Measurements from ENCODE around the gene MRLN.
"Not testable (repeated sequence)": the region's sequence is repeated elsewhere in the genome, so short reads cannot be mapped to it uniquely, and the experiment has no call there.

Gene MRLN

DNA sequence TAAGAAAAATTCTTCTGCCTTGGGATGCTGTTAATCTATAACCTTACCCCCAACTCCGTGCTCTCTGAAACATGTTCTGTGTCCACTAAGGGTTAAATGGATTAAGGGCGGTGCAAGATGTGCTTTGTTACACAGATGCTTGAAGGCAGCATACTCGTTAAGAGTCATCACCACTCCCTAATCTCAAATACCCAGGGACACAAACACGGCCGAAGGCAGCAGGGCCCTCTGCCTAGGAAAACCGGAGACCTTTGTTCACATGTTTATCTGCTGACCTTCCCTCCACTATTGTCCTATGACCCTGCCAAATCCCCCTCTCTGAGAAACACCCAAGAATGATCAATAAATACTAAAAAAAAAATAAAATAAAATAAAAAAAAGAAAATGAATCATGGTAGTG, 8.5 kb downstream of the MRLN start:
- DNase-seq, result not testable (repeated sequence)

DNA sequence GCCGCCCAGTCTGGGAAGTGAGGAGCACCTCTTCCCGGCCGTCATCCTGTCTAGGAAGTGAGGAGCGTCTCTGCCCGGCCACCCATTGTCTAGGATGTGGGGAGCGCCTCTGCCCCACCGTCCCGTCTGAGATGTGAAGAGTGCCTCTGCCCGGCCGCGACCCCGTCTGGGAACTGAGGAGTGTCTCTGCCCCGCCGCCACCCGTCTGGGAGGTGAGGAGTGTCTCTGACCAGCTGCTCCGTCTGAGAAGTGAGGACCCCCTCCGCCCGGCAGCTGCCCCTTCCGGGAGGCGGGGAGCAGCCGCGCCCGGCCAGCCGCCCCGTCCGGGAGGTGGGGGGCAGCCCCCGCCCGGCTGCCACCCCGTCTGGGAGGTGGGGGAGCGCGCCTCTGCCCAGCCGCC, 9.1 kb downstream of the MRLN start:
- DNase-seq, result not testable (repeated sequence)

DNA sequence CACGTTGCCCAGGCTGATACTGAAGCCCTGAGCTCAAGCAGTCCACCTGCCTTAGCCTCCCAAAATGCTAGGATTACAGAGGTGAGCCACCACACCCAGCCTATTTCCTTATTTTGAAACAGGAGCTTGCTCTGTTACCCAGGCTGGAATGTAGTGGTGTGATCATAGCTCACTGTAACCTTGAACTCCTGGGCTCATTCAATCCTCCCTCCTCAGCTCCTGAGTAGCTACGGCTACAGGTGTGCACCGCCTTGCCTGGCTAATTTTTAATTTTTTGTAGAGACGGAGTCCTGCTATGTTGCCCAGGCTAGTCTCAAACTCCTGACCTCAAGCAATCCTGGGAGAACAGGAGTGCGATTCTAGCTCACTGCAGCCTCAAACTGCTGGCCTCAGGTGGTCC, 11.7 kb downstream of the MRLN start:
- no peak for DNase-seq

DNA sequence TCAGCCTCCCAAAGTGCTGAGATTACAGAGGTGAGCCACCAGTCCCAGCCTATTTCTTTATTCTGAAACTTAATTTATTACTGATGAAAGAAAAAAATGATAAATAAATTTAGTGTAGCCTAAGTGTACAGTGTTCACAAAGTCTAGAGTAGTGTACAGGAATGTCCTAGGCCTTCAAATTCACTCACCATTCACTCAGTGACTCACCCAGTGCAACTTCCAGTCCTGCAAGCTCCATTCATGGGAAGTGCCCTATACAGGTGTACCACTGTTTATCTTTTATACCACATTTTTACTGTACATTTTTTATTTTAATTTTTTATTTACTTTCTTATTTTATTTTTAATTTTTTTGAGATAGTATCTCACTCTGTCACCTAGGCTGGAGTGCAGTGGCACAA, 12.2 kb downstream of the MRLN start:
- no peak for DNase-seq

DNA sequence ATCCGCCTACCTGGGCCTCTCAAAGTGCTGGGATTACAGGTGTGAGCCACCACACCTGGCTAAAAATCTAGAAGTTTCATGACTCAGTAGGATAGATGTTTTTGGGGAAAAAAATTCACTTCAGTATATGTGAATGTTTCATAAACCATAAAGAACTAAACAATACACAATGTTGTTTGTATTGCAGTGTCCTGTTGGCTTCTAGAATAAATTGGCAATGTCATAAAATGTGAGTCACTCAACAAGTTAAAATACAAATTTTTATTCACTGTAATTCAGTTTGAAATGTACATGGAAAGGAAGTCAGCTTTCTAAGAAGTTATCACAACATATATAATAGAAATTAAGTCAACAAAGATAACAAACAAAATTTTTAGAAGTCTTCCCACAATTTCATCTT, 16.5 kb downstream of the MRLN start:
- DNase-seq, result no peak

DNA sequence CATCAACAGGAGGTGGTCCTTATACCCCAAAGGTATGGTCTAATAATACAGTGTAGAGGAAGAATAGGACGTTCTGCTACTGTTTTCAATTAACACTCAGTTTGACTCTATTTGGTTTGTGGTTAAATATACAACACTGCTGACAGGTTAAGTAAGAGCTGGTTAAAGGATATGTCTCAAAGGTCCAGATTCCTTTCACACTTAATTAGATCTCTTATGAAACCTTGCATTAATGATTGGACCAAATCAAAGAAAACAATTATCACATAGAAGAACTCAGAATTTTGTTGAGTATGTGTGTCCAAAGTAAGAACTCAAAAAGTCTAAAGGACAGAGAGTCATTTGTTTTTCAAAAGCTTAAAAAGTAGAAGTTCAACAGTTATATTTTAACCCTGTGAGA, 18.0 kb downstream of the MRLN start:
- no peak for DNase-seq

DNA sequence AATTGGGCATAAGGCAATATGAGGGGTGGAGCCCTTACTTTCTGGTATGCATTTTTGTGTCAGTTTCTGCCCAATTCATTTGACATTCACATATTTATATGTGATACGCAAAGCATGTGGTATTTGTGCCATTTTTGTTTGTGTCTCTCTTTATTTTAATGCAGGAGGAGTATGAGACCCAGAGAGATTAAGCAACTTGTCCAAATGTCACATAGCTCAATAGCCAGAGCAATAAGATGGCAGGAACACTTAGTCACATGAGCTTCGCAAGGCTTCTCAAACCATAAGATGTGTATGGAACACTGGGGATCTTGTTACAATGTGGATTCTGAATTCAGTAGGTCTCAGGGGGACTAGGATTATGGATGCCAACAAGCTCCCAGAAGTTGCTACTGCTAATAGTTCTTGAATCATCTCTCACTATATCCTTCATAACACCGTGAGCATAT, 19.2 kb downstream of the MRLN start:
- no peak for DNase-seq

DNA sequence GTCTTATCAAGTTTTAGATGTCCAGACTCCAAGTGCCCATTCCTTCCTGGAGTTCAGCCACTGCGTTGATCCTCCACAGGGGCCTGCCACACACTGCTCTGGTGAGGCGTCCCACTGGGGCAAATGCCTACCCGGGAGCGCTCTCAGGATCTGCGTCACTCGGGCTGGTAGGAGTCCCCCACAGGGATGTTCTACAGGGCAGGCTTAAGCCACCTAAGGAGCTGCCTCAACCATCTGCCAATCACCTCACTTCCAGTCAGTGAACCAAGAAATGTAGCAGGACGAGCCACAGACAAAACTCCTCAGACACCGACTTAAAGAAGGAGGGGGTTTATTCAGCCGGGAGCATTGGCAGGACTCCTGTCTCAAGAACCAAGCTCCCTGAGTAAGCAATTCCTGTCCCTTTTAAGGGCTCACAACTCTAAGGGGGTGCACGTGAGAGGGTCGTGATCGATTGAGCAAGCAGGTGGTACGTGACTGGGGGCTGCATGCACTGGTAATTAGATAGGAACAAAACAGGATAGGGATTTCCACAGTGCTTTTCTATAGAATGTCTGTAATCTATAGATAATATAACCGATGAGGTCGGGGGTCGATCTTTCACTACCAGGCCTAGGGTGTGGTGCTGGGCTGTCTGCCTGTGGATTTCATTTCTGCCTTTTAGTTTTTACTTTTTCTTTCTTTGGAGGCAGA, 19.8 kb downstream of the MRLN start:
- DNase-seq, result not testable (repeated sequence)

DNA sequence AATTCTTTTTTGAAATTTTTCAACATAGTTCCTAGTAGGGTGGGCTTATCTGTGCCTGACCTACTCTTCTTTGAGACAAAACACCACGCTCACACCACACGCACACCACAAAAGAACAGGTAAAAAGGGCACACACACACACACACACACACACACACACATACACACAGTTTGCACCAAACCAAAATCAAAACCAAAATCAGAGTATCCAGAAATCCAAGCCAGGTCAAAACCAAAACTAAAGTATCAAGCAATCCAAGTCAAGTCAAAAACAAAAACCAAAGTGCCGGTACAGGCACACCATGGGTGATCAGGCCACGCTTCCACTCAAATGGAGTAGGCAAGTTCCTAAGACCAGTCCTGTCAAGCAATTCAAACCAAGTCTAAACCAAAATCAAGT, 20.4 kb downstream of the MRLN start:
- DNase-seq, result not testable (repeated sequence)

DNA sequence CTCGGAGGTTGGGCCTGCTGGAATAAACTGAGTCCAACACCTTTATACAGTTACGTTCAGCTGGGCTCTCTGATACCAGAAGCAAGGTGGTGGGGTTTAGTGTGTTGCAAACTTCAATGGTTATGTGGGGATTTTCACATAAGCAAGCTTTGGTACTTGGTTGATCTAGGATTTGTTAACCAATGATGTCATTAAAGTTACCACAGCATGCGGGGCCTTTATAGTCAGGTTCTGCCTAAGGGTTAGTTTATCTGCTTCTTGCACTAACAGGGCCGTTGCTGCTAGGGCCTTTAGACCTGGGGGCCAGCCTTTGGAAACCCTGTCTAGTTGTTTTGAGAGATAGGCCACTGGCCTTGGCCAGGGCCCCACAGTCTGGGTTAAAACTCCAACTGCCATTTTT, 24.1 kb downstream of the MRLN start:
- DNase-seq, result not testable (repeated sequence)

DNA sequence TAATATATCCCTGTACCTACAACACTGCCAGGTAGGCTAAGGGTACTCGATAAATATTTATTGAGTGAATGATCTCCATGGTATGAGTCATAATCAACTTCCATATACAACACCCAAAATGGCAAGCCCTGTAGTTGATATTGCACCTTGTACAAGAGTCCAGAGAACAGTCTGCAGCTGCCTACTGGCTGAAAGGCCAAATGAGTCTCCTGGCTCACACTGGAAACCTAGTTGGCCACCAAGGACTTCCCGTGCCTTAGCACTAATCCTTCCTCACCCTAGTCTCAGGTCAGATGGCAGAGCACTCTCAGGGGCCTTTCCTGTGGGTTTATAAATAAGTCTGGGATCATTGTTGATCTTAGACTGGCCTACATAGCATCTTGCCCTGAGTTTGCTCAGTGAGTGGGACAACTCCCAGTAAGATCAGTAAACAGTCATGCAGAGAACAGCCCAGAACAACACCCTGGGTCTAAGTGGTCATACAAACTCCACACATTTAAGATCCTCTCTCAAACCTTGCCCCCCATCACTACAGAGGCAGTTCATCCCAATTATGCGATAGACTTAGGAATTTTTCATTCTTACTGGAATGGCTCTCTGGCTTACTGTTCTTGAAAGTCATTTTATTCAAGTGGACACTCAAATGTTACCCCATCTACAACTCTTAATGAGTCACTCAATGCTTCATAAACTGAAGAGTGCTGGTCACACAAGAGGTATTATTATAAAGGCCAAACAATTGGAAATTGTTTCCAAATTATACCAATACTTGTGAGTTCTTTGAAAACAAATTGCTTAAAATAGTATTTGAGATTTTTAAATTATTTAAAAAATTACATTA, 28.9 kb downstream of the MRLN start:
- DNase-seq, result no peak

DNA sequence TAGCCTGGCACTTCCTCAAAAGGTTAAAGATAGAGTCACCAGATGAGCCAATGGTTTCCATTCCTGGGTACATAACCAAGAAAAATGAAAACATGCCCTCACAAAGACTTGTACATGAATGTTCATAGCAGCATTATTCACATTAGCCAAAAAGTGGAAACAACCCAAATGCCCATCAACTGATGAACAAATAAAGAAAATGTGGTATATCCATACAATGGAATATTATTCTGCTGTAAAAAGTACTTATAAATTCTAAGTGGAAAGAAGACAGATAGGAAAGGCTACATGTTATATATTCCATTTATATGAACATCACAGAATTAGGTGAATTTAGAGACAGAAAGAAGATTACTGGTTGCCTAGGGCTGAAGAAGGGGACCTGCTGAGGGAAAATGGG, 32.9 kb downstream of the MRLN start:
- DNase-seq, result no peak

DNA sequence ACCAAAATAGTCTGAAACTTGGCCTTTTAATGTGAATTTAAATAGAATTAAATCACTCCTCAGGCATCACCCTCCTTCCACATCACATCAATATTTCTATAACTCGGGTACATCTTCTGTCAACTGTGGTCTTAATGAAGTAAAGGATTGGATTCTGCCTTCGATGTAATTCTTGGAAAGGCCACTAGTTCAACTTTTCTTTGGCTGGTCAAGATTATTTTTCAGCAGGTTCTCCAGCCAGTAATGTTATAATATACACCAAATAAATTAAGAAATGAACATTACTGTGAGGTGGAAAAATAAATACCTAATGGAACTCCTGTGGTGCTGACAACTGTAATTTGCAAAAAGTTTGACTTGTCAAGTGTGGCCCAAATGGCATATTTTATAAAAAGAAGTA, 33.9 kb downstream of the MRLN start:
- DNase-seq, result no peak

DNA sequence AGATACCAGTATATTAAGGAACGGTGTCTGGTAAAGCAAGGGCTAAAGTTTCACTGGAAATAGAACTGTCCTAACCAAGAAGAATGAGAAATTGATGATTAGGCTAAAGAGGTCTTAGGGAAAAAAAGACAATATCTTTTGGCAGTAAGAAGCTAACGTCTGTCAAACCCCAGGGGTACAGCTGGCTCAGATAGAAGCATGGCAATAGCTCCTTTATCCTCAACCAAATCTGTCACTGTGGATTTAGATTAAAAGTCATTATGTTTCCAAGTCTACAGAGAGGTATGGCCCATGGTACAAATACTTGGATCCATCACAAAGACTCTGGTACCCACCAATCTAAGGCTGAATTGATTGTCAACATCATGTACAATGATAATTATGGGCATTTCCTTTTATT, 35.0 kb downstream of the MRLN start:
- no peak for DNase-seq

DNA sequence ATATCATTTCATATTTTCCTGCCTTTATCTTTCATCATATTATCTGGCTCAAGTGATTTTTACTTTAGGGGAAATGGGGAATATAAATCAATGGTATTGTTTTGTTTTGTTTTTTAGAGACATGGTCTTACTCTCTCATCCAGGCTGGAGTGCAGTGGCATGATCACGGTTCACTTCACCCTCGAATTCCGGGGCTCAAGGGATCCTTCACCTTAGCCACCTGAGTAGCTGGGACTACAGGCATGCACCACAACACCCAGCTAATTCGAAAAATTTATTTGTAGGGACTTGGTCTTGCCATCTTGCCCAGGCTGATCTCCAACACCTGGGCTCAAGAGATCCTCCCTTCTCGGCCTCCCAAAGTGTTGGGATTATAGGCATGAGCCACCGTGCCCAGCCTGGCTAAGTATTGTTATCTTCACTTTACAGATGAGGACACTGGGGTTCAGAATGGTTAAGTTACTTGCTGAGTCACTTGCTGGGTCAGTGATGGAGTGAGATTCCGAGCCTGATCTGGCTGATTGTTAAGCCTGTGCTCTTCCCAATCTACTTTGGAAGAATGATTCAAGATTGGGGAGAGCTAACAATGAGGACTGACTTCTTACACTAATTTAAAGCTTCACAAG, 39.9 kb downstream of the MRLN start:
- DNase-seq, result no peak

DNA sequence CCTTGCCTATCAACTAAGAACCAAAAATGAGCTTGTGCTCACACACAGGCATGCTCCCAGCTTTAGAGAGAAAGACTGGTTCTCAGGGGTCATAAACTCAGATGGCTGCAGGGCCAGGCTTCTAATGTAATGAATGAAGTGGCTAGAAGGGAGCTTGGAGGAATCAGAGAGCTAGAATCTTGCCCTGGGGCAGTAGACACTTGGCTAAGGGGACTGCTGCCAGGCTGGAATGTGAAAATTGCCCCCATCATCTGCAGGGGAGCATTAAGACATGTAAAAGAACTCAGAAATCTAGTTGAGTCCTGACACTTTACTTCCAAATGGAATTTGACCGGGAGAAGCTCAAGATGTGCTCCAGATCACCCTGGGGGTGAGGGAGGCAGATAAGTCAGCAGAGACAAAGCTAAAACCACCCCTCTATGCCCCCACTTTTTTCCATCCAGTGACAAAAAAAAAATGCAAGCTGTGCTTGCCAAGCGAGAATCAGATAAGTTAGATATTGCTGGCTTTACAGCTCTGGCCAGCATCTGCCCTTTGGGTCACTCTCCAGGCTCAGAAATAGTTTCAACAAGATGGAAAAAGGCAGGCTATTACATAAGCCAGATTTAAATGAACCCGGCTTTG, 41.3 kb downstream of the MRLN start:
- no peak for DNase-seq

DNA sequence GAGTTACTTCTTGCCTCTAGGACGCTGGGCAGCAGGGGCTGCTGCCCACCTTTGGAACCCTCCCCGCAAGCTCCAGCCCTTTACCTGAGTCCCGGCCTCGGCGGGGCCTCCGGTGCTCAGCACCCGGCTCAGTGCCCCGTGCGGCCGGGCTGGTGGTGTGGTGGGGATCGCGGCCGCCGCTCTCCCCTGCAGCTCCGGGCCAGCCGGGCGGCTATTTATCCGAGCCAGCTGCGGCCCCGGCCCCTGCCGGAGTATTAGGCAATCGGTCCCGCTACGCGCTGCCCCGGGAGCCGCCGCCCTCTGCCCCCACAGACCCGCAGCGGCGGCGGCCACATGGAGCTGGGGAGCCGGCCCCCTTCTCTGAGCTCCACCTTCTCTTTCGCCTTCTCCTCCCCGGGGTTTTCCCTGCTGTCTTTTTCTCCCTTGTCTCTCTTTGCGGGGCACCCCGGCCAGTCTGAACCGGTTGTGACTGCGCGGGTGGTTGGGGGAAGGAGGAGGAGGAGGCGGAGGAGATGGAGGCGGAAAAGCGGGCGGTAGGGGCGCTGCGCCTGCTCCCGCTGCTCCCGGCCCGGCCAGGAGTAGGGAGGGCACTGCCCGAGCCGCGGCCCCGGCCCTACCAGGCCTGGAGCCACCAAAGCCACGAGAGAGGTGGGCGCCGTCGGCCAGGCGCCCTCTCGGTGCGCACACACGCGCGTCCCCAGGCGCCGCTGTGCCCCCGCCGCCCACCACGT, 43.7 kb downstream of the MRLN start, which contains the start of gene SLC16A9:
TSS of gene SLC16A9 (minus strand) at position 456 of the 731 bp plus-strand sequence. CDS start 25,559 bp downstream, outside the sequence.
- peak; percentile 43 for DNase-seq

DNA sequence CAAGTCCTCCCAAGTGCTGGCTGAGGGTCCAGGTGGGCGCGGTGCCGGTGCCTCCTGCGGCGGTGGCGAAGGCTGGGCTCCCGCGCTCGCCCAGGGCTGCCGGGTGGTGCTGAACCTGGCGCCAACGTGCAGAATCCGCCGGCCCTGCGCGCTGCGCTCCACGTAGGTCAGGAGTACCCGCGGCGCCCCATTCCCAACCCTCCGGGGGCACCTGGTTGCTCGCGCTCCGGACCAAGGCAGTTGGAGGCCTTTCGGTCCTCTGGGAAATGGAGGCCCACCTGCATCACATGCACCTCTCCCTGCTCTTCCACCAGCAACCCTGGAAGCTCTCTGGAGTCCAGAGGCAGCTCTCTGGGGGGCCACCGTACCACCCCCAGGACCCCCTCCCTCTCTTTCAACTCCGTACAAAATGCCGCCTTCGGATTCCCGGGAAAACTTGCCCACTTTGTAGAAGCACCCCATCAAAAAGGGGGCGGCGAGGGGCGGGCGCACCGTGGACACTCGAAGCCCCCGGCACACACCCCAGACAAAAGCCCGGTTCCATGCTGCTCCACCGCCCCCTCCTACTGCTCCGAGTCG, 44.4 kb downstream of the MRLN start:
- DNase-seq, result no peak

DNA sequence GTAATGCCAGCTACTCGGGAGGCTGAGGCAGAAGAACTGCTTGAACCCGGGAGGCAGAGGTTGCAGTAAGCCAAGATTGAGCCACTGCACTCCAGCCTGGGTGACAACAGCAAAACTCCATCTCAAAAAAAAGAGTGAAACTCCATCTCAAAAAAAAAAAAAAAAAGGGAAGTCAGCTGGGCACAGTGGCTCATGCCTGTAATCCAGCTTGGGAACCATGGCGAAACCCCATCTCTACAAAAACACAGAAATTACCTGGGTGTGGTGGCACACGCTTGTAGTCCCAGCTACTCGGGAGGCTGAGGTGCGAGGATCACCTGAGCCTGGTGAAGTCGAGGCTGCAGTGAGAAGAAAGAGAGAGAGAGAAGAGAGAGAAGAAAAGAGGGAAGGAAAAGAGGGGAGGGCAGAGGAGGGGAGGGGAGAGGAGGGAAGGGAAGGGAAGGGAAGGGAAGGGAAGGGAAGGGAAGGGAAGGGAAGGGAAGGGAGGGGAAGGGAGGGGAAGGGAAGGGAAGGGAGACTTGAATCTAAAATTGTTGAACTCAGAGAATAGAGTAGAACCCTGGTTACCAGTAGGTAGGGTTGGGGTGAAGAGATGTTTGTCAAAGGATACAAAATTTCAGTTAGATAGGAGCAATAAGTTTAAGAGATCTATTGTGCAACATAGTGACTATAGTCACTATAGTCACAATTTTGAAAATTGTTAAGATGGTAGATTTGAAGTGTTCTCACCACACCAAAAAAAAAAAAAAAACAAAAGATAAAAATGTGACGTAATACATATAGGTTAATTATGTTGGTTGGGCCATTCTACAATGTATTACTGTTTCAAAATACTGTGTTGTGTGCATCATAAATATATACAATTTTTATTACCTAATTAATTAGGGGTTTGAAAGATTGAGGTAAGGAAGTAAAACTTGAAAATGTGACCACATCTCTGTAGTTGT, 46.1 kb downstream of the MRLN start:
- no peak for DNase-seq

DNA sequence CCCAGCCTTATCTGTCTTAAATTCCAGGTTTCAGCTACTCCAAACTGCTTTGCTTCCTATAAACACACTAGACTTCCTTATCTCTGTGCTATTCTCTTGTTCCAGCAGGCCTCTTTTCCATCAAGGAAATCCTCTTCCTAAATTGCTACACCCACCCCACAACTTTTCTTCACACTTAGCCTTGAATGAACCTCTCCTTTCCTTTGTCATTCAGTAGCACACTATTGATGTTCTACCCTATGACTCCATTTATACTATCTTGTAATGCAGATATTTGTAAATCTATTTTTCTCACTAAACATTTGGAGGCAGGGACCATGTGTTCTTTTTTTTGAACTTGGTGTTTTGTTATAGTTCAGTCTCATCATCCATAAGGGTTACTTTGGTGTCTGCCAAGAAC, 47.3 kb downstream of the MRLN start:
- DNase-seq, result no peak

DNA sequence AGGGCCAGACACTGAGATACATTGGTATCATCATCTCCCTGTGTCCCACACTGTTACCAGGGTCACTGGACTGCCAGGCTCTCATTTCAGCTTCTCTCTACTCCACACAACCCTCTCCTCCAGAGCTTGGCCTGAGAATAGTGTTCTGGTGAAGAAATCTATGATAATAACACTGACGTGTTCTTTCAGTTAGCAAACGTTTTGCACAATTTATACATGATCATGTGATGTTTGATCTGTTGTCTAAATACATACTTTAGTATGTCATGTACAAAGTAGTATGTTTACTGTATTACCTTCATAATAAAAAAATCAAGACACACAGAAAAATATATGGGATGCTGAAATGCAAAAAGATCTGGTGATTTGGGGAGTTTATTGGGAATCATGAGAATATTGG, 48.6 kb downstream of the MRLN start:
- DNase-seq, result no peak
